ENCODE measurements around the gene HCAR1.
"Not testable (repeated sequence)": the region's sequence is repeated elsewhere in the genome, so short reads cannot be mapped to it uniquely, and the experiment has no call there.

Gene HCAR1

DNA sequence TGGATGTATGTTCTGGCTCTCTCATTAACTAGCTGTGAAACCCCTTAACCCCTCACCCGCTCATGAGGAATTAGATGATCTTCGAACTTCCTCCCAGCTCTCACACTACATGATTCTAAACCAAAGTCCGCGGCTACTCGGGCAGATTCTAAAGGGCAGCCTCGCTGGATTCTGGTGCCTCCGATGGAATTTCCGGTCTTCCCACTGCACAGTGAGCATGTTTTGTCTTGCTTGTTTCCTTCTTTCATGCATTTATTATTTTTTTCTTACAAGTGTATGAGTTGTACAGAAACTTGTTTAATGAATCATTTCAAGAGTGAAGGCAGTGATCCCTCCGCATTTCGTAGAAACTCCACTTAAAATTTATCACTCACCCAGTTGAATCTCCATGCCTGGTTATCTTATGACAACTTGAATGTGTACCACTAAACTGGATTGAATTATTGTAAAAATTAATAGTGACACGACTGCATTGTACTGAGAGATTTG is 9.5 kb downstream of the HCAR1 start:
- DNase-seq: no peak

DNA sequence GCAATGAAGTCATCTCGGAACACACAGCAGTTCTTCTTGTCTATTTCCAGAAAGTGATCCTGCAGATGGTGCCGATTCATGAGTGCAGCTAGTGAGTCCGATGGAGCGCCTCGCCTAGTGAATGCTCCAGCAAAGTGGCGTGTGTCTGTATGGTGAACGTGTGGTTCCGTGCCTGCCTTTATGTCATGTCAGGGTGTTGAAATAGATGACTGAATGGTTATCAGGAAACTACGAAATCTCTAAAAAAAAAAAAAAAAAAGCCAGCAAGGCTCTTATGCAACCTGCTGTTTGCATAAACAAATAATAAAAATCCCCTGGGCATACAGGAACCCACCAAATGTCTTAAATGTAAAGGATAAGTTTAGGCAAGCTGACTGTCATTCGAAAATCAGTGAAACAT is 14.0 kb downstream of the HCAR1 start, which contains the start of gene HCAR3:
Gene HCAR3 (minus strand): TSS at position 154 of the 400 bp plus-strand sequence. CDS start 74 bp downstream, at position 80.
- DNase-seq: not testable (repeated sequence)

DNA sequence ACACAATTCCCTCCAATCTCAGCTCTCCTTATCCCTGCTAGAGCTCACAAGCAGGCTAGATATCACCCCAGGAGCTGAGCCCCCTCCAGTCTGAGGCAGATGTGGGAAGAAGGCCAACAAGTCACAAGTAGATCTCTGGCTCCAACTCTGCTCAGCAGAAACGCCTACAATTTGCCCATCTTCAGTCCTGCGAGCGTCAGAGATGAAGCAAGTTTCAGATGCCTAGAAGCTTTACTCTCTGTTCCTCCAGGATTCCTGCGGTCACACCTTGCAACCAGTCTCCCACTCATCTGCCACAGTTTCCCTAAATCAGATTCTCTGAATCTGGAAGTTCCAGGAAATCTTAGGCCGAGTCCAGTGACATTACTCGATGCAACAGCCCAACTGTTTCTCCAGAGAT is 15.4 kb downstream of the HCAR1 start:
- not testable (repeated sequence) for DNase-seq

DNA sequence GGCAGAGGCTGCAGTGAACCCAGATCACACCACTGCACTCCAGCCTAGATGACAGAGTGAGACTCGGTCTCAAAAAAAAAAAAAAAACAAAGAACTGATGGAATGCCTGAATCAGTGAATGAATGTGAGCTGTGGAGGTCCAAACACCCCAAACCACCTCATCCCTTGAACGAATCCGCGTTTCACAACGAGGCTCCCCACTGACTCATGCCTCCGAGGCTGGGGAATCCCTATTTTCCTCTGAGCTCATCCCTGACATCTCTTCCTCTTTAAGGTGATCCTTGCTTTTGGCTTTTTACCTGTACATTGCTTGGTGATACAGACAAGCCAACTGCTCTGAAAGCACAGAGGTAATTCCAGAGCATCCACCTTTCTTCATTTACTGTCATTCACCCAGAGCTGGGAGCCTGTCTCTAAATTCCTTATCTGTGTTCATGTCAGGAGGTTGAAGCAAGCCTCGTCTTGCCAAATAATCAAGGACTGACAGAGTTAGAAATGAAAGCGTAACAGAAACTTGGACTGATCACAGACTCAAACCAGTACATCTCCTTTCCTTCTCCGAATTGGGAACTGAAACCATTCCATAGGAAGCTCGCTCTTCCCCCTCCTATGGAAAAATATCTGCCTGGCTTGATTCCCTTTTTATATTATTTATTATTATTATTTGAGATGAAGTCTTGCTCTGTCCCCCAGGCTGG is 17.0 kb downstream of the HCAR1 start:
- not testable (repeated sequence) for DNase-seq

DNA sequence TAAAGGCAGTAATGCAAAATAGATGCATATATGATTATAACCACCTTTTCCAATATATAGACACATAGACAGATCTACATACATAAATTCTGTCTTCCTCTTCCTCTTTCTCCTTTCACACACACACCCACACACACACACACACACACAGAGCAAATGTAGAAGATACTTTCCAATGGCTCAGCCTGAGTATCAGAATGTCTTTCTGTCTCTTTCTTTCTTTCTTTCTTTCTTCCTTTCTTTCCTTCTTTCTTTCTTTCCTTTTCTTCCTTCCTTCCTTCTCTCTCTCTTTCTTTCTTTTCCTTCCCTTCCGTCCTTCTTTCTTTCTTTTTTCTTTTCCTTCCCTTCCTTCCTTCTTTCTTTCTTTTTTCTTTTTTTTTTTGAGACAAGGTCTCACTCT is 19.4 kb downstream of the HCAR1 start:
- DNase-seq: not testable (repeated sequence)

DNA sequence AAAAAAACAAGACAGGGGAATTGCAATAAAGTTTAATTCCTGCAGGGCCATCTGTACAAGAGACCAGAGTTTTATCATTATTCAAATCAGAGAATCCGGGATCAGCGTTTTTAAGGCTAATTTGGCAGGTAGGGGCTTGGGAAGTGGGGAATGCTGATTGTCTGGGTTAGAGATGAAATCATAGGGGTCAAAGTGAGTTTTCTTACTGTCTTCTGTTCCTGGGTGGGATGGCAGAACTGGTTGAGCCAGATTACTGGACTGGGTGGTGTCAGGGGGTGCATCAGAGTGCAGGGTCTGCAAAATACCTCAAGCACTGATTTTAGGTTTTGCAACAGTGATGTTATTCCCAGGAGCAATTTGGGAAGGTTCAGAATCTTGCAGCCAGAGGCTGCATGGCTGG is 20.3 kb downstream of the HCAR1 start:
- not testable (repeated sequence) for DNase-seq

DNA sequence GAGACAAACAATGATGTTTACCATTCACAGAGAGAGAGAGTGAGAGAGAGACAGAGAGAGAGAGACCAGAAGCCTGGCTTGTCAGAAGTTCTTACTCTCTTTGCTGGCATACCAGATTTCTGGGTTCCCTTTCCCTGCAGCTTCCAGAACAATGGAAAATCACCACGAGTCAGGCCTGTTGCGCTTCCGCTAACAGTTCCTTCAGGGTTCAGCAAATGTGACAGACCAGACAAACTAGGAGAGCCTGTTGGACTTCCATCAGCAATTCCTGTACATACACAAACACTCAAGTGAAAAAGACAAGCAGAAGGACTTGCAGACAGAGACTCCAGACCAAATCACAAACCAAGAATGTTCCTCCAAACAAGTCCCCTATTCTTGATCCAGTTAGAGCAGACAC is 21.4 kb downstream of the HCAR1 start:
- DNase-seq: not testable (repeated sequence)

DNA sequence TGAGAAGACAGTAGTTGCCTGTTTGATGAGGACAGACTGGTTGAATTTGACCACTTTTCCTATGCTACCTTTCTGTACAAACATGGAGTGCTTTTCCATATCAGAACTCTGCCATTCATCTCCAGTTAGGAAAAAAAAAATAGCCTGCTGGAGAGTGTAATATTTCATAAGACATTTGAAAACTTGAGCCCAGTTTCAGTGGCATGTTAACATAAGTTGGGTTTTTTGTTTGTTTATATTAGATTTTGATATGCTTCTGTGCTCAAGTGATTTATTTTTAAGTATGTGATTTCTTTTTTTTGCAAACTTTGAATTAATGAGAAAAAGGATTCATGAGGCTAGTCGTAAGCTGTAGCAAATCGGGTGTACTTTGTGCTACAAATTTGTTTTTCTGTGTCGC is 26.8 kb downstream of the HCAR1 start:
- not testable (repeated sequence) for DNase-seq

DNA sequence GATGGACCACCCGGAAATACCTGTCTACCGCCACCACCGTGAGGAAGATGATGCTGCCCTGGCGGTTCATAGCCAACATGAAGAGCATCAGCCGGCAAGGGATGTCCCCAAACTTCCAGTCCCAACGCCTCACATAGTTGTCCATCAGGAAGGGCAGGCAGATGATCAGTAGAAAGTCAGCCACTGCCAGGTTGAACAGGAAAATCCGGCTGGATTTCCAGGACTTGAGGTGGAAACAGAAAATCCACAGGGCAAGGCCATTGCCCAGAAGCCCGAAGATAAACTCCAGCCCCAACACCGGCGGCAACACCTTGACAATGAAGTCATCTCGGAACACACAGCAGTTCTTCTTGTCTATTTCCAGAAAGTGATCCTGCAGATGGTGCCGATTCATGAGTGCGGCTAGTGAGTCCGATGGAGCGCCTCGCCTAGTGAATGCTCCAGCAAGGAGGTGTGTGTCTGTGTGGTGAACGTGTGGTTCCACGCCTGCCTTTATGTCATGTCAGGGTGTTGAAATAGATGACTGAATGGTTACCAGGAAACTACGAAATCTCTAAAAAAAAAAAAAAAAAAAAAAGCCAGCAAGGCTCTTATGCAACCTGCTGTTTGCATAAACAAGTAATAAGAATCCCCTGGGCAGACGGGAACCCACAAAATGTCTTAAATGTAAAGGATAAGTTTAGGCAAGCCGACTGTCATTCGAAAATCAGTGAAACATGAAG is 27.6 kb downstream of the HCAR1 start, which contains the start of gene HCAR2:
Gene HCAR2 (minus strand): TSS at position 468 of the 722 bp plus-strand sequence. CDS start 74 bp downstream, at position 394.
- not testable (repeated sequence) for DNase-seq

DNA sequence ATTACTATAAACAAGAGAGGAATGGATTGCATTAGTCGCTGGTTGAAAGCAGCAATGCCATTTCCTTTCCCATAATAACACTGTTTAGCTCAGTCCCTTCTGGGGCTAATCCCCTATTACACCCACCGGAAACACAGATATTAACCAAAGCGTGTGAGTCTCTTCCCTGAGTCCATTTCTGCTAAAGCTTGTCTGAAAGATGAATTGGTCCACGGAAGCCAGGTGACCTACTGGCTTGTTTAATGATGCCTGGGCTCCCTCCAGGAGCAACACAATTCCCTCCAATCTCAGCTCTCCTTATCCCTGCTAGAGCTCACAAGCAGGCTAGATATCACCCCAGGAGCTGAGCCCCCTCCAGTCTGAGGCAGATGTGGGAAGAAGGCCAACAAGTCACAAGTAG is 29.2 kb downstream of the HCAR1 start:
- not testable (repeated sequence) for DNase-seq

DNA sequence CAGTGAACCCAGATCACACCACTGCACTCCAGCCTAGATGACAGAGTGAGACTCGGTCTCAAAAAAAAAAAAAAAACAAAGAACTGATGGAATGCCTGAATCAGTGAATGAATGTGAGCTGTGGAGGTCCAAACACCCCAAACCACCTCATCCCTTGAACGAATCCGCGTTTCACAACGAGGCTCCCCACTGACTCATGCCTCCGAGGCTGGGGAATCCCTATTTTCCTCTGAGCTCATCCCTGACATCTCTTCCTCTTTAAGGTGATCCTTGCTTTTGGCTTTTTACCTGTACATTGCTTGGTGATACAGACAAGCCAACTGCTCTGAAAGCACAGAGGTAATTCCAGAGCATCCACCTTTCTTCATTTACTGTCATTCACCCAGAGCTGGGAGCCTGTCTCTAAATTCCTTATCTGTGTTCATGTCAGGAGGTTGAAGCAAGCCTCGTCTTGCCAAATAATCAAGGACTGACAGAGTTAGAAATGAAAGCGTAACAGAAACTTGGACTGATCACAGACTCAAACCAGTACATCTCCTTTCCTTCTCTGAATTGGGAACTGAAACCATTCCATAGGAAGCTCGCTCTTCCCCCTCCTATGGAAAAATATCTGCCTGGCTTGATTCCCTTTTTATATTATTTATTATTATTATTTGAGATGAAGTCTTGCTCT is 30.5 kb downstream of the HCAR1 start:
- DNase-seq: not testable (repeated sequence)

DNA sequence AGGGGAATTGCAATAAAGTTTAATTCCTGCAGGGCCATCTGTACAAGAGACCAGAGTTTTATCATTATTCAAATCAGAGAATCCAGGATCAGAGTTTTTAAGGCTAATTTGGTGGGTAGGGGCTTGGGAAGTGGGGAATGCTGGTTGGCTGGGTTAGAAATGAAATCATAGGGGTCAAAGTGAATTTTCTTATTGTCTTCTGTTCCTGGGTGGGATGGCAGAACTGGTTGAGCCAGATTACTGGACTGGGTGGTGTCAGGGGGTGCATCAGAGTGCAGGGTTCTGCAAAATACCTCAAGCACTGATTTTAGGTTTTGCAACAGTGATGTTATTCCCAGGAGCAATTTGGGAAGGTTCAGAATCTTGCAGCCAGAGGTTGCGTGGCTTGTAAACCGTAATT is 33.7 kb downstream of the HCAR1 start:
- DNase-seq: not testable (repeated sequence)

DNA sequence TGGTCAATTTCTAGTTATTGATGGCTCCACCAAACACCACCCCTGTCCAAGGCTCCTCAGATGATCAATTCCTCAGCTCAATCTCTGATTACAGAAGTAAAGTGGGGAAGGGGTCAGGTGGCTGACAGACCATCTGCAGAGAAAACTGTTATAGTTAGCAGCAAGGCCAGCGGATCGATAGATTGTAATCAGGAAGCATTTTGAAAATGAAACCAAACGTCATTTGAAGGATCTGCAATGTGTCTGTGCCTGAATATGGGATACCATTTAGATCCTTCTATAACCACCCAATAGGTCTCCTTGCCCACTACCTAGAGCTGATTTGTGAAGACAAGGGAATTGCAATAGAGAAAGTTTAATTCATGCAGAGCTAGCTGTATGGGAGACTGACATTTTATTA is 39.1 kb downstream of the HCAR1 start:
- DNase-seq: no peak

DNA sequence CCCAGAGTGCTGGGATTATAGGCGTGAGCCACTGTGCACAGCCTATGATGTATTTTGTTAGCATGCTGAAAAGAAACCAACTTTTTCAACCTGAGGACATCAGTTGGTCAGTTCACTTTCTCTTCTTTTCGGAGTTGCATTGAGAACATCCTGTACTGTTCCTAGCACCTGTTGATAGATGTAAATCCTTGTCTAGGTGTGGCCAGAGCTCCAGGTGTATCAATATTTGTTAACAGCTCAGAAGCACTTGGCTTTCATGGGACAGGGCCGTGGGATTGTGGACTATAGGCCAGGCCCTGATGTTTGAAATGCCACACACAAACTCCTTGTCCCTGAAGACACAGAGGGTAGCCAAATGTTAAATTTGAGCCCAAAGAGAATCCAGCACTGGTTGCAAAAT is 42.4 kb downstream of the HCAR1 start:
- DNase-seq: no peak

DNA sequence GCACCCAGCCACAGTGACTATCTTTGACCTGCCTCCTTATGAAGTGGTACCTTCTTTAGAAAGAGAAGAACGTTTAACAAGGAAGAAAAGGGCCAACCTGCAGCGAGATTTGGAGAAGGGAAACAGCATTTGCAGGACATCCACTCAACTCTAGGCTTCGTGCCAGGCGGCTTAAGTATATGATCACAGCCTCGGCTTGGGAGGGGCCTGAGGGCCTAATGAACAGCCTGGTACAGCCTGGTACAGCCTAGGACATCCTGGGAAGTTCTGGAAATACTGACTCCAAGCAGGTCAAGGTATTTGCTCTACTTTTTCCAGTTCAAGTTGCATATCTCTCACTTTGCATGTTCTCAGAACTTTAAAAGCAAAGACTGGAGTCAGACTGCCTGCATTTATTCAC is 43.6 kb downstream of the HCAR1 start:
- no peak for DNase-seq

DNA sequence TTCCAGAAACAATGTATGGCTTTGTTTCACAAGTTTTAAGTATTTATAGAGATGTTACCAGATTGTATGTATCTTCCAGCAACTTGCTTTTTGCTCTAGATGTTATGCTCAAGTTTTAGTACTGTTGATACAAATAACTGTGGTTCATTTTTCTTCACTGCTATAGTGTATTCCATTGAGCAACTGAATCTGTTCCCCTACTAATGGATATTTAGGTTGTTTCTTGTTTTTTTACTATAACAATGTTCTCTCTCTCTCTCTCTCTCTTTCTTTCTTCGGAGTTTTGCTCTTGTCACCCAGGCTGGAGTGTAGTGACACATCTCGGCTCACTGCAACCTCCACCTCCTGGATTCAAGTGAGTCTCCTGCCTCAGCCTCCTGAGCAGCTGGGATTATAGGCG is 44.1 kb downstream of the HCAR1 start:
- DNase-seq: no peak

DNA sequence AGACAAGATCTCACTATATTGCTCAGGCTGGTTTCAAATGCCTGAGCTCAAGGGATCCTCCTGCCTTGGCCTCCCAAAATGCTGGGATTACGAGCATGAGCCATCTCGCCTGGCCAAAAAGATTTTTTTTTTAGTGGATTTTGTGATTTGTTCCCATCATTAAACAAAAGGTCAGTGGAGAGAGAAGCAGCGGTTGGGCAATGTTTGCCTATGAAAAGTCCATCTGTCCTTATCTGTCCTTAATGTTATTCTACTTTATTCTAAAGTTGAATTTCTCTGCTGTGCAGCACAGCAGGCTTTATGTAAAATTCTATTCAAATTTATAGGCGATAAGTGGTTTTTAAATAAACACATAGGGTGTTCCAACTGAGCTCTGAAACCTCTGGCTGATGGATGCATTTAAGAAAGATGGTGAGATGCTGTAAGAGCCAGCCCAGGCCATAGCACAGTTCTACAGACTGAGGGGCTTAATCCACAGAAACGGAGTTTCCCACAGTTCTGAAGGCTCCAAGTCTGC is 46.3 kb downstream of the HCAR1 start:
- no peak for DNase-seq

DNA sequence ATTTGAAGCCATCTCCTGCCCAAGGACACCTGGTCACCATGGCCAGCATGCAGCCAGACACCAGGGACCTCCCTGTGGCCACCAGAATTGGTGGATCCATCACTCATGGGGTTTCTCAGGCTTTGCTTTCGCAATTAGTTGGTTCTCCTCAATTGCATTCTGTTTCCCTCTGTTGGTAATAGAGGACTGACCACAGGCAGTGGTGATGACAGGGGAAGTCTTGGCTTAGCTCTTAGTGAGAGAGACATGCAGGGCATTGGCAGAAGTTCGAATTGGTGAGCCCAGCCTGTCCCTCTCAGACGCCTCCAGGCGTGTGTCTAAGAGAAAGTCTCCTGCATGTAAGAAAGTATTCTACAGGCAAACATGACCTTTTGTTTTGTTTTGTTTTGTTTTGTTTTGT is 48.8 kb downstream of the HCAR1 start:
- DNase-seq: no peak

DNA sequence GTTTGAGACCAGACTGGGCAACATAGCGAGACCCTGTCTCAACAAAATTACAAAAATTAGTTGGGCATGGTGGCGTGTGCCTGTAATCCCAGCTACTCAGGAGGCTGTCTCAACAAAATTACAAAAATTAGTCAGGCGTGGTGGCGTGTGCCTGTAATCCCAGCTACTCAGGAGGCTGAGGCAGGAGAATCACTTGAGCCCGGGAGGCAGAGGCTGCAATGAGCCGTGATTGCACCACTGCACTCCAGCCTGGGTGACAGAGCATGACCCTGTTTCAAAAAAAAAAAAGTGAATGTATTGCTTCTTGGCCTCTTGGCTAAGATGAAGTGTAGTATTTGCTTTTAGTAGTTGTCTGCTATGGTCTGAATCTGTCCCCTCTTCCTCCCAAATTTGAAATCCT is 49.7 kb downstream of the HCAR1 start:
- not testable (repeated sequence) for DNase-seq

DNA sequence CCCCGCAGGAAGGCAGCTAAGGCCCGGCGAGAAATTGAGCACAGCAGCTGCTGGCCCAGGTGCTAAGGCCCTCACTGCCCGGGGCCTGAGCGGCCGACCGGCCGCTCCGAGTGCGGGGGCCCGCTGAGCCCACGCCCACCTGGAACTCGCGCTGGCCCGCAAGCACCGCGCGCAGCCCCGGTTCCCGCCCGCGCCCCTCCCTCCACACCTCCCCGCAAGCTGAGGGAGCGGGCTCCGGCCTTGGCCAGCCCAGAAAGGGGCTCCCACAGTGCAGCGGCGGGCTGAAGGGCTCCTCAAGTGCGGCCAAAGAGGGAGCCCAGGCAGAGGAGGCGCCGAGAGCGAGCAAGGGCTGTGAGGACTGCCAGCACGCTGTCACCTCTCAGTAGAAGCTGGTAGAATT is 53.9 kb downstream of the HCAR1 start:
- DNase-seq: not testable (repeated sequence)

Measured in activated effector memory CD4-positive, alpha-beta T cell treated with anti-CD3 and anti-CD28 coated beads, Interleukin-2, amount 50 U/mL, for 16 hours (primary cell).